NCI-H748 (cell line): ENCODE measurements around the gene EFCAB12.
"Not testable (repeated sequence)": the region's sequence is repeated elsewhere in the genome, so short reads cannot be mapped to it uniquely, and the experiment has no call there.

ENCODE experiments used
- DNase-seq: peaks from one replicate; lab custom pipeline; 2025; ENCODE audit not compliant: unreplicated experiment; lab: John Stamatoyannopoulos, UW

Gene EFCAB12

GRCh38 chr3:129421236-129421883 is 7.1 kb downstream of the EFCAB12 start:
- DNase-seq = no peak

DNA sequence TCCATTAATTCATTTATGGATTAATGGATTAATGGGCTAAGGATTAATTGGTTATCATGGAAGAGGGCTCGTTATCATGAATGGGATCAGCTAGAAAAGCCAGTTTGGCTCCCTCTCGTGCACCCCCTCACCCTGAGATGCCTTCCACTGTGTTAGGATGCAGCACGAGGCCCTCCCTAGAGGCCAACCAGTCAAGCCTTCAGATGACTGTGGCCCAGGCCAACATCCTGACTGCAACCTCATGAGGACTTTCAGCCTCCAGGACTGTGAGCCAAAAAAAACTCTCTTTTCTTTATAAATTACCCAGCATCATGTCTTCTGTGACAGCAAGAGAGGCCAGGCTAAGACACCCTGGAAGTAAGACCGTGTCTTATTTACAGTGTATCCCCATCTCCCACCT is 9.0 kb downstream of the EFCAB12 start:
- no peak for DNase-seq

GRCh38 chr3:129418041-129418973 is 10.1 kb downstream of the EFCAB12 start:
- no peak for DNase-seq

GRCh38 chr3:129417326-129417725 is 11.1 kb downstream of the EFCAB12 start:
- DNase-seq = no peak

- DNase-seq = no peak
Observed at GRCh38 chr3:129416415-129416814, 12.0 kb downstream of the EFCAB12 start.

DNA sequence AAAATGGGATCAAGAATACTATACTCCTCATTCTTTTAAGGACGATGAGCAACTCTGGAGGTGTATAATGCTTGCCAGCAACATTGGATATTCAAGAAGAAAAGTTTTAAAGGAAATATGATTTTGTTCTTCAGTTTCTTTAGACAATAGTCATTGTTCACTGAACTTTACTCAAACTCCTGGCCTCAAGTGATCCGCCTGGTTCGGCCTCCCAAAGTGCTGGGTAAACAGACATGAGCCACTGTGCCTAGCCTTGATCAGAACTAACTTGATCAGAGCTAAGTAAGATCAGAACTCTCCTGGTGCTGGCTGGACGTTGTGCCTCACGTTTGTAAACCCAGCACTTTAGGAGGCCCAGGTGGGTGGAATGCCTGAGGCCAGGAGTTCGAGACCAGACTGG is 12.6 kb downstream of the EFCAB12 start:
- no peak for DNase-seq

DNA sequence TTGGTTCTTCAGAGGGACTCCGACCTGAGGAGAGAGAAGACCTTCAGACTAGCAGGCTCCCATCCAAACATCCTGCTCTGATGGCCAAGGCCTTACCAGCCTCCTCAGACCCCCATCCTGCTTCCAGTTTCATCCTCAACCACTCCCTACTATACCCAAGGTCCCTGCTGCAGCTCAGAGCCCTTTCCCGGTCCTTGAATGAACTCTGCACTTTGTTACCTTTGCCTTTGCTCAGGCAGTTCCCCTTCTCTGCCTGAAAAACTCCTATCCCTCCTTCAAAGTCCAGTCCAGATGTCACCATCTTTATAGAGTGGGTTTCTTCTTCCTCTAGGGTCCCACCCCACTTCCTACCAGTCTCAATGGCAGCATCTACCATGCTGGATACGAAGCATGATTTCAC is 13.1 kb downstream of the EFCAB12 start:
- no peak for DNase-seq

DNA sequence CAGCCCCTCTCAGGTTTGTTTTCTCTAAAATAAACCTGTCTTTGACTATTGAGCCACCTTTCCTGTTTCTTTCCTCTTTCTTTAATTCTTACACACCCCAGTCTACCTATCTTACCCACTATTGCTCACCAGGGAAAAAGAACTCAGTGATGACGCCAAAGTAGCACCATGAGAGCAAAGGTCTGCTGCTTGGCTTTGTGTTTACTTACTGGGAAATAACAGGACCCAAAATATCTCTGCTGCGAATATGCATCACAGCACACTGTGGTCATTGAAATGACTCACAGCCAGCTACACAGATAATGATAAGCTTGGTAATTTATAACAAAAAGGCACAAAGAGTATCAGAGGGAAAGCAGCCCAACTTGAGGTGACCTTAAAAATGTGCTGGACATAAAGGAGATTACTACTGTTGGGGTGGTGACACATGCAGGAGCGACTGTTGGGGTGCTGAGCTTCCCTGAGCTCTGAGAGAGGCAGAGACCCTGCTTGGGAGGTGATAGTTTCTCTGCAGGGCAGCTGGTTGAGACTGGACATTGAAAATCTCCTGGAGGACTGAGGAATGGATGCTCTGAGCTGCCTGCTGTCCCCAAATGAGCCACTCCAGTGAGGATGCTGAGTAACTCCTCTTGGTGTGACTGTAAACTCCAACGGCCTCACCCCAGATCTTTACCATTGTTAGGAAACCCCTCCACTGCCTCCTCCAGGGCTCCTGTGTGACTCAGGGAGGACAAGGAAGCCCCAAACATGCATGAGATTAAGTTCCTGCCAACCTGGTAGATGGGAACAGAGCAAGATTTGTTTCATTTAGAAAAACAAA is 14.5 kb downstream of the EFCAB12 start:
- DNase-seq = no peak

GRCh38 chr3:129413238-129413637 is 15.2 kb downstream of the EFCAB12 start:
- DNase-seq = not testable (repeated sequence)

GRCh38 chr3:129412542-129413198 is 15.8 kb downstream of the EFCAB12 start:
- DNase-seq = no peak

DNA sequence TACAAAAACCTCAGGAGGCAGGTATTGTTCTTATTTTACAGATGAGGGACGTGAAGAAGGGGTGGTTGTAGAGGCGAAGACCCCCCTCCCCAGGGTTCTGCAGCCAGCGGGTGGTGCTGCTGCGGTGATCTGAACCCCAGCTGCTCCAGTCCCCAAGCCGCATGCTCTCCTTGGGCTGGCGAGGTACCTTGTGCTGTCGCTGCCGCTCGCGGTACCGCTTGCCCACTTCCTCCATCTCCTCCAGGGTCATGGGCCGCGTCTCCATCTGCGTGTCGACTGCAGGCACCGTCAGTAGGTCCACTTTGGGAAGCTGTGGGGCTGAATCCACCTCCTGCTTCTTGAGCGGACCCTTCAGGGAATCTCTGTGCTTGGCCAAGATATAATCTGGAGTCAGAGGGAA is 17.5 kb downstream of the EFCAB12 start:
- DNase-seq = no peak

- no peak for DNase-seq
Observed at GRCh38 chr3:129409541-129409940, 18.9 kb downstream of the EFCAB12 start.

DNA sequence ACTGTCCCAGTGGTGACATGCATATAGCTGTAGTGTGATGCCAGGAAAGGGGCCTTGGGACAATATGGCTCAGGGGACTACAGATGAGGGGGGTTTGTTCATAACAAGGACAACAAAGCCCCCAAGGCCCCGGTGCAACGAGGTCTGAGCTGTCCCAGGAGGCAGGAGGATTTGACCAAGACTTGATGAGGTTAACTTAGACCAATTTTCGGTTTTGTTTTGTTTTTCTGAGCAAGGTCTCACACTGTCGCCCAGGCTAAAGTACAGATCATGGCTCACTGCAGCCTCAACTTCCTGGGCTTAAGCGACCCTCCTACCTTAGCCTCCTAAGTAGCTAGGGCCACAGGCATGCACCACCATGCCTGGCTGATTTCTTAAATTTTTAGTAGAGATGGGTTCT is 23.8 kb downstream of the EFCAB12 start:
- DNase-seq = no peak

- no peak for DNase-seq
Observed at GRCh38 chr3:129404130-129404529, 24.3 kb downstream of the EFCAB12 start.

DNA sequence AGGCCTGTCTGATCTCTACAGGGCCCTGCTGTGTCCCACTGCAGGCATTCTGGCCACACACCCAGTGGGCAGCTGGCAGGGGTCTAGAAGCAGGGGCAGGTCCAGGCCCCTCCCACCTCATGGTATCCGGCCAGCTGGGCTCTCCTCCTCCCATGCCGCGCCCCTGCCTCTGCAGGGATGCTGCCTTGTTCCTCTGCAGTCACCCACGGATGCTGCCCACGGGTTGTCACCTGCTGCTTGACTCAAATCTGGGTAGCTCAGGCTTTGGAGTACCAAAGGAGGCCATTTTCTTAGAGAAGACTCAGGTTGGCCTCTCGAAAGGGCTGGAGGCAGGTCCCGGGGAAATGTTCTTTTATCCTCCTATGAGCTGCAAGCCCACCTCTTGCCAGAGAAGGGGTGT is 25.0 kb downstream of the EFCAB12 start:
- no peak for DNase-seq

GRCh38 chr3:129402616-129403015 is 25.8 kb downstream of the EFCAB12 start:
- no peak for DNase-seq

GRCh38 chr3:129402210-129402609 is 26.2 kb downstream of the EFCAB12 start:
- no peak for DNase-seq

GRCh38 chr3:129399895-129400357 is 28.5 kb downstream of the EFCAB12 start:
- DNase-seq = peak; percentile 40

GRCh38 chr3:129399145-129399894 is 29.1 kb downstream of the EFCAB12 start:
- DNase-seq = peak; percentile 91

- peak; percentile 1 for DNase-seq
Observed at GRCh38 chr3:129398803-129399144, 29.7 kb downstream of the EFCAB12 start.
